Measurements from ENCODE around the gene VPS35L.
"Not testable (repeated sequence)": the region's sequence is repeated elsewhere in the genome, so short reads cannot be mapped to it uniquely, and the experiment has no call there.

The VPS35L gene

DNA sequence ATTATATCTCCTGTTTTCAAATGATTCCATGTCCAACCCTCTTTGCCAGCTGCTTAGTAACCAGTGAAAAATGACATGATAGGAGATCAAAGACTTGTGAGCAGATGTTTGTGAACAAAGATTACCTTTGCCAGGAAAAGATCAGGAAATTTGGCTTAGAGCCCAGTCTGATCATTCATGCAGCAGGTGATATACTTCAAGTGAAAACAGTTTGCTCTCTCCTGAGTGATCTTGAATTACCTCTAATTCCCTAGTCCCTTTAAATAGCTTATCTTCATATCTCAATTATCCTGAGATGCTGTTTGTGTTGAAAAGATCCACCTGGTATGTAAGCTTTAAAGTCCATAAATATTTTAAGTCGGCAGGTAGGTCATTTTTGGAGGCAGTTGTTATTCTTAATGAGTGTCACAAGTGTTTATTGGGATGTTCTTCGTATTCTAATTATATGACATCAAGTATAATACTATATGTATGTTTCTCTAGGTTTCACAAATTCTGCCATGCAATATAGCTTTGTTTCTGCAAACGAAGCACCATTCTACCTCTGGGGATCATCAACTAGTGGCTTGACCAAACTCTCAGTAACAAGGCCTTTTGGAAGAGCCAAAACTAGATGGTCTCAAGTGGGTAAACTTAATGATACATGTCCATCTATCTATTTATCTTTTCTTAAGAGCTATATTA lies 13.2 kb upstream of the VPS35L start:
- DNase-seq: peak; percentile 81

GRCh38 chr16:19543278-19543996 lies 12.1 kb upstream of the VPS35L start:
- DNase-seq: not testable (repeated sequence)

DNA sequence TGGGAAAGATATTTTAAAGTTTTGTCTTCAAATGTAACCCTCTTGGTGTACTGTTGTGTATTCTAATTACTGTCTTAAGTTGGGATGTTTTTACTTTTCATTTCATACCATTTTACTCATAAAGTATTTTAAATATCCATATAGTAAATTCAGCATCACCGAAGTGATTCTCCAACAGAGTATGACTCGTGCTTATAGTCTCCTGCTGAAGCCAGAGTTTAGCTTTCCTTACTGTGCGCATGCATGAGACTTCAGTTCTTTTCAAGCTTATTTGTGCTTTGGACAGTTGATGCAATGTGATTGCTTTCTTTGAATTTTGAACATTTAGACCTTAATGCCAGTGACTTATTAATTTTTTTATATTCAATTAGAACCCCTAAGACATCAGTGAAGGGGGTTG lies 7.4 kb upstream of the VPS35L start:
- DNase-seq: no peak

DNA sequence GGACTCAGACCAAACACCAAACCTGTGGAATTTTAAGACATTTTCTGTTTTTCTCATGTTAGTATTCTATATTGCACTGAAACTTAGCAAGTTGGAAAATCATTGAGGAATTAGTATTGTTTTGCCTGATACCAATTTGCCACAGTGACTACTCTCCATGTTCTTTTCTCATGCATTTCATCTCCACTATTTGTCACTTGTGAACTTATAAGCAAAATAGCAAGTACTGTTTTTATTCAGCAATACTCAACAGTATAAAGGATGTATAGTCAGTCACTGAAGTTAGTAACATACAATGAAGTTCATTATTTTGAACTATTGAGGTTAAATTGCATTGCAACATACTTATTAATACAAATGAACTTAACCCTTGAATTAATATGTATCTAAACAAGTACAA lies 5.8 kb upstream of the VPS35L start:
- no peak for DNase-seq

DNA sequence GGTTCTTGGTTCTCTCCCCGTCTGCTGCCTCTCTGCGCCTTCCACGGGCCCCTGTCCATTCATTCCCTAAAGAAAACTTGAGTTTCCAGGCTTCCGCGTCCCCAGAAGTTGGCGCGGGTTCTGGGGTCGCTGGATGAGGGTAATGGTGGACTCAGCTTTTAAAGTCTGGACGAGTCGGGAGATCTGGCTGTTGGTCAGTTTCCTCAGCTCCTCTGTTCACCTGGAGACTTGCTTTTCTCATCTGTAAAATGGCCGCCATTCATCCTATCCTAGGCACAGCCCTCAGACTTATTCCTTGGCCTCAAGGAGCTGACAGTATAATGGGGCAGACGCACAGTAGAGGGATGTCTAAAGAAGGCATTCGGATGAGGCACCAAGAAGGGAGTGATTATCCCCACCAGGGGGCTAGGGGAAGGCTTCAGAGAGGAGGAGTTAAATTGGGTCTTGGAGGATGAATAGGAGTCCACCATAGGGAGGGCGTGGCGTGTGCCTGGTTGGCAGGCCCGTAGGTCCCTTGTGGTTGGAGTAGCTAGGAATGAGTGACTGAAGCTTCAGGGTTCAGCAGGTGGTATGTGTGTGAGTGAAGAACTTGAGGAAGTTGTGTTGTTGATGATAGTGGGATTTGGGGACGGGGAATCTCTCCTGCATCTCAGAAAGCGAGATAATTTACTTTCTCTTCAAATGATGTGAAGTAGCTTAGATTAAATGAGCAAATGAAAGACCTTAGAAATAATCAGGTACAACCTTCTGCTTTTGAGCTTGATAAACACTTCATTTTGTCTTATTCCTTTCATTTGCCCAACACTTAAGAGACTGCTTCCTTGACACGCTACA lies 652 bp downstream of the VPS35L start:
- no peak for DNase-seq

DNA sequence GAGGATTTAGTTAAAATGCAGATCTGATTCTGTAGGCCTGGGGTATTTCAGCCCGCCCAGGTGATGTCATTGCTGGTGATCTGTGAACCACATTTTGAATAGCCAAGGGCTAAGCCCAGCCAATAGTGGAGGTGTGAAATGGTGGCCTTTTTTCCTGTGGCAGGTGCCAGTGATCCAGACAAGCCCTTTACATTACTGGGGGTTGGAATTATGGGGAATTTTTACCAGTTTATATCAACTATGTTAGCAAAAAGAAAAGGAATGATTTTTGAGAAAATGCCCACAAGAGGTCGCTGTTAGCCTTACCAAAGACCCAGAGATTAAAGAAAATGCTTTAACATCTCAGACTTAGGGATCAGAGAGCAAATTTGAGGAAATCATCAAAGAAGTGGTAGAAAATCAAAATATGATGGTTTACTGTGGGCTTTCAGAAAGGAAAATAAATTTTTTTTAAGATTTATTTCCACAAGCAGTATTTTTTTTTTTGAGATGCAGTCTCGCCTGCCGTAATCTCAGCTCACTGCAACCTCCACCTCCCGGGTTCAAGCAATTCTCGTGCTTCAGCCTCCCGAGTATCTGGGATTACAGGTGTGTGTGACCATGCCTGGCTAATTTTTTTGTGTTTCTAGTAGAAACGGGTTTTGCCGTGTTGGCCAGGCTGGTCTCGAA lies 3.9 kb downstream of the VPS35L start:
- peak; percentile 24 for DNase-seq

DNA sequence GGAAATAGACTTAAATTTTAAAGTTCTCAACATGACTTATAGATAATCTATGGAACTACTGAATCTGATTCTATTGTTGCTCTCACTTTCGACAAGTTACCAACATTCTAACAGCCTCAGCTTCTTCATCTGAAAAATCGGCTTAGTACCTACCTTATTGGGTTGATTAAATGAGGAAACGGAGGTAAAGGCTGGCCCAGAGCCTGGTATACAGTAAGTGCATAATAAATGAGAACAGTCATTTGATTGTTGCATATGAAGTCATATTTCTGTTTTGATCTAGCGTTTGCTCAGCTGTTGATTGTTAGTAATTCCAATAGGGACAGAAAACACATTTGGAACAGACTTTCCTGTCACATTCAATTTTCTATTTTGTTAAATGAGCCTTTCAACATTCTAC lies 4.6 kb downstream of the VPS35L start:
- DNase-seq: no peak

GRCh38 chr16:19563377-19563776 lies 7.9 kb downstream of the VPS35L start:
- DNase-seq: no peak

- DNase-seq: no peak
These were observed 10.9 kb downstream of the VPS35L start for GRCh38 chr16:19566362-19566761.

GRCh38 chr16:19567560-19567959 lies 12.1 kb downstream of the VPS35L start:
- DNase-seq: no peak

DNA sequence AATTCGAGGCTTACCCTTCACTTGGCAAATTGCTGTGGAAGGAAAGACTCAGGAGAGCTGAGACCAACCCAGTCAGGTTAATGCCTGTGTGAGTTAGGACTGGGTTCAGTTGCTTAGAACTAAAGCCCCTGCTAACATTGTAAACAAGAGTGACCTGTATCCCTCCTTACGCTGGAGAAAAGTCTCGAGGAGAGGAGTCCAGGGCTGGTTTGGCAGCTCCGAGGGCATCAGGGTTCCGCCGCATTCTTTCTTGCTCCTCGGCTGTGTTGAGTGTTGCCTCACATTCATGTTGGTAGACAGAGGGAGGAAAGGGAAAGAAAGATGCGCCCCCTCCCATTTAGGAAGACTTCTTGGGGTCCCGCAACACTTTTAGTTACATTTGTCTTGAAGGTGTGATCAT lies 18.5 kb downstream of the VPS35L start:
- no peak for DNase-seq

- no peak for DNase-seq
These were observed 19.1 kb downstream of the VPS35L start for GRCh38 chr16:19574615-19575014.

DNA sequence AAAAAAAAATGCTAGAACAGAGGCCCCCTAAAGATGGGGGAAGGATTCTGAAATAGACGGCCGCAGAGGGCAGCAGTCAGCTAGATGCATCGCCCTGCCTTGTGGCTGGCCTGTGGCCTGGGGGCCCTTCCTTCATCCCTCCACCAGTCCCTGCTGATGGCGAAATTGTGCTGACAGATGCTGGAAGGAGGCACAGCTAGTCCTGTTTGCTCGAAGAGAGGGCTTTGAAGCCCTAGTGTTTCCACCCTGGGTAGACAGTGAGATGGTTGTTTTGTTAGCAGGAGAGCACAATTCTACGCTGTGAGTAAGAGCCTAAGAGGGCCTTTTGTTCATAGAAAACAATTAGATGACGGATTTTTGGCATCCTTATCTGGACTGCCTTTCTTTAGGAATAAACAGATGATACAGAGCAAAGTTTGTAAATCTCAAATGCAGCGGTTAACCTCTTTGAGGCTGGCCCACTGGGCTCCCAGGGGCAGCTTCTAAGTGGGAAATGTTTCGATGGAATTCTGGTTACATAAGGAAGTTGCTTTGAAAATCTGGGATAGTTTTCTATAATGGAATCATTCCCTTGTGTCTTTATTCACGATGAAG lies 23.0 kb downstream of the VPS35L start:
- DNase-seq: no peak

GRCh38 chr16:19582050-19582831 lies 26.7 kb downstream of the VPS35L start:
- DNase-seq: no peak

- DNase-seq: no peak
These were observed 28.3 kb downstream of the VPS35L start for GRCh38 chr16:19583665-19584300.

DNA sequence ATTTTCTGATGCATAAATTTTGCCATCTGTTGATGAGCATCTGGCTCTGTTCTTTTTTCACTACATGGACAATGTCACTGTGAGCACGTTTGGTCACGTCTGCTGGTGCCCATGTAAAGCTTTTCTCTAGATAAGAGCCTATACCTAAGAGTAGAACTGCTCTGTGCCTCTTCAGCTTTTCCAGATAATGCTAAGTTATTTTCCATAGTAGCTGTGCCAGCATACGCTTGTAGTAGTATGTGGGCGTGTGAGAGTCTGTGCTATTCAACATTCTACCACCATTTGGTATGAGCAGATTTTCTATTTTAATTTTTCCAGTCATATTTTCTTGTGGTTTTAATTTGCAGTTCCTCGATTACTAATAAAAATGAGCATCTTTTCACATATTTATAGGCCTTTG lies 33.2 kb downstream of the VPS35L start:
- no peak for DNase-seq

DNA sequence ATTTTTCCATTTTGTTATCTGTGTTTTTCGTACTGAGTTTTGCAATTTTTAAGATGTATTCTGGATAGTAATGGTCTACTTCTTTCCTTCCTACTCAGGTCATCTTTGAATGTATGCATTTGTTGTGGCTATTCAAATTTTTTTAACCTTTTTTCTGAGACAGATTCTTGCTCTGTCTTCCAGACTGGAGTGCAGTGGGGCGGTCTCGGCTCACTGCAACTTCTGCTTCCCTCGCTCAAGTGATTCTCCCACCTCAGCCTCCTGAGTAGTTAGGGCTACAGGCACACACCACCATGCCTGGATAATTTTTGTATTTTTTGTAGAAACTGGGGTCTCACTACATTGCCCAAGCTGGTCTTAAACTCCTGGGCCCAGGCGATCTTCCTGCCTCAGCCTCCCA lies 33.6 kb downstream of the VPS35L start:
- no peak for DNase-seq

GRCh38 chr16:19589771-19590302 lies 34.3 kb downstream of the VPS35L start:
- no peak for DNase-seq

GRCh38 chr16:19595043-19595767 lies 39.7 kb downstream of the VPS35L start:
- no peak for DNase-seq

- DNase-seq: no peak
These were observed 43.5 kb downstream of the VPS35L start for GRCh38 chr16:19598805-19599510.
